ENCODE measurements around the gene LRFN2. TPM values are rescaled to one million over a fixed set of nuclear protein-coding genes. Genes with fewer than 3 reads are reported as not detected.

The LRFN2 gene
- total and polyA plus RNA-seq, 2 of the 8 experiments (the other 6 are each of a cell fraction or from before 2014, with no cell fraction given): 2.3 TPM

DNA sequence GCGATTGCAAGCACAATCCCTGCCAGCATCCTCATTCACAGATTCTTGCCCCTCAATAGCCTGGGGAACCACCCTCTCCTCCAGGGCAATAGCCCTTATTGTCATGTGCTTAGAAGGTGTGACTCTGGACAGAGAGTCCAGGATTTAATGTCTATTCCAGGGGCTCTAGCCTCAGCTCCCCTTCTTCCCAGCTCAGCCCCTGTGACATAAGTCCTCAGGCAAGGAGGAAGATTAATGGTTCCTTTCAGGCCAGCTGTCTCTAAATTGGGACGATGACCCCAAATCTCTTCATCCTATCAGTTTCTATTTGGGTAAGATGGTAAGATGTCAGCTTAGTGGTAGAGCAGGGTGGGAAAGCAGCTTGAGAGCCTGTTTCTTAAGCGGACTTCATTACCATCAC lies 8.1 kb downstream of the LRFN2 start:
- Histone ChIP-seq H3K9ac (replicated peaks in 1 of 4; ENCODE audit: extremely low read depth in 1 of 4, low read depth in 3 of 4, low read length in 3 of 4) (no peak overlapping the region), H2AFZ (ENCODE audit: low read length) (no peak overlapping the region), H2BK20ac (ENCODE audit: low read length) (no peak overlapping the region), H3K23ac (ENCODE audit: insufficient read length) (no peak overlapping the region), H2BK12ac (ENCODE audit: low read depth, low read length) (no peak overlapping the region), H3K4me2 (ENCODE audit: insufficient read depth in 1 of 2, low read depth in 2 of 2, low read length in 2 of 2) (no peak overlapping the region), H3K4ac (replicated peaks; ENCODE audit: insufficient read length, low read depth, low read length) (no peak overlapping the region), H2BK5ac (ENCODE audit: low read depth, low read length) (no peak overlapping the region), H3K27me3 (replicated peaks in 1 of 4; ENCODE audit: control insufficient read depth in 3 of 4, extremely low read depth in 1 of 4, insufficient read depth in 3 of 4, low read length in 3 of 4) (no peaks in the 10 kb centered on the region), H3K56ac (replicated peaks; ENCODE audit: insufficient read length, low read depth, low read length) (no peak overlapping the region), H3K27ac (ENCODE audit: low read depth, low read length) (no peak overlapping the region), H3K23me2 (ENCODE audit: low read depth, low read length) (no peaks in the 10 kb centered on the region), H3K18ac (ENCODE audit: extremely low read depth, low read length) (no peak overlapping the region), H3K79me1 (ENCODE audit: low read depth, low read length) (no peaks in the 10 kb centered on the region), H2BK120ac (replicated peaks; ENCODE audit: low read depth, low read length) (no peak overlapping the region), H2AK5ac (ENCODE audit: low read depth, low read length) (no peak overlapping the region), H3K14ac (ENCODE audit: insufficient read length) (no peak overlapping the region), H3K4me3 (ENCODE audit: extremely low read depth in 1 of 4, insufficient read depth in 2 of 4, low read depth in 3 of 4, low read length in 4 of 4) (no peak overlapping the region), H3K9me3 (ENCODE audit: insufficient read depth in 2 of 2, low read depth in 1 of 2, low read length in 1 of 2) (no peaks in the 10 kb centered on the region), H4K8ac (ENCODE audit: extremely low read depth, insufficient read depth, low read length) (no peak overlapping the region), H4K20me1 (replicated peaks in 1 of 2; ENCODE audit: control insufficient read depth in 1 of 2, insufficient read depth in 2 of 2, low read length in 2 of 2) (no peaks in the 10 kb centered on the region), H3K4me1 (replicated peaks in 1 of 4; ENCODE audit: control insufficient read depth in 3 of 4, insufficient read depth in 4 of 4, low read length in 3 of 4) (peaks cover 1 to 9% (median 4%) of the 10 kb centered on the region in 4 experiments; a peak in 5 of 7 replicates), H3K79me2 (ENCODE audit: control insufficient read depth in 1 of 2, insufficient read depth in 2 of 2, low read length in 2 of 2) (no peaks in the 10 kb centered on the region), H4K91ac (replicated peaks; ENCODE audit: insufficient read length, low read length) (no peak overlapping the region), H2BK15ac (ENCODE audit: low read length) (no peak overlapping the region), H4K5ac (ENCODE audit: insufficient read length, low read depth, low read length) (no peak overlapping the region), H3K36me3 (ENCODE audit: control insufficient read depth in 2 of 4, insufficient read depth in 4 of 4, low read length in 3 of 4) (no peaks in the 10 kb centered on the region)
- FAIRE-seq (no peak), DNase-seq (ENCODE audit: low read depth in 1 of 2, low spot score in 2 of 2) (no peak)
- WGBS, 2 experiments (ENCODE audit: extremely low coverage in 1 of 2, insufficient coverage in 1 of 2, insufficient read length in 1 of 2, insufficient replicate concordance in 2 of 2, low coverage in 1 of 2, low lambda C conversion rate in 2 of 2, missing lambda C conversion rate in 1 of 2): 89% methylated on average over 3 of the region's 3 CpGs; no CpG with 5 or more reads in 1 of the 2 experiments
- ChIA-PET POLR2A (ENCODE audit: partially characterized antibody) (interaction anchor here (0.7 kb wide), 1 partner anchor 8 kb away, joined by 3 read pairs; no protein-coding TSS in a partner anchor), CTCF (ENCODE audit: partially characterized antibody) (interaction anchor here (0.6 to 11.1 kb wide), 7 partner anchors 21 to 249 kb away, joined by 3 to 136 read pairs (median 4); no protein-coding TSS in a partner anchor)
- TF ChIP-seq GABPA (IDR thresholded peaks at IDR 0.05; ENCODE audit: borderline replicate concordance, insufficient read depth, low read length): no peak

All from H1 (cell line).